SK-N-SH (cell line): ENCODE data around the gene DGAT2.

ENCODE experiments used
- FOXJ3 ChIP-seq: sonication (generic); formaldehyde crosslinking; IDR thresholded peaks from 2 replicates; pipeline ENCODE4 v1.5.1; 2020; ENCODE audit warnings: mild to moderate bottlenecking, missing genetic modification reagents
- GATA2 ChIP-seq: sonication (generic); formaldehyde crosslinking; IDR thresholded peaks from 2 replicates; pipeline ENCODE4 v1.5.0; 2020; ENCODE audit warnings: mild to moderate bottlenecking, missing genetic modification reagents
- MEF2A ChIP-seq: IDR thresholded peaks from 2 replicates; pipeline ENCODE4 v1.4.0; 2012; ENCODE audit warnings: low read depth, borderline replicate concordance
- MXI1 ChIP-seq: IDR thresholded peaks from 2 replicates; pipeline ENCODE4 v1.6.1; 2012; ENCODE audit warnings: mild to moderate bottlenecking, low read depth, low read length, improper control_type of control experiment
- RAD21 ChIP-seq: IDR thresholded peaks from 2 replicates; pipeline ENCODE4 v1.6.1; 2012; ENCODE audit warnings: mild to moderate bottlenecking, low read length
- SMC3 ChIP-seq: IDR thresholded peaks from 2 replicates; pipeline ENCODE4 v1.6.1; 2012; ENCODE audit warnings: low read depth, low read length, improper control_type of control experiment
- TAF1 ChIP-seq: IDR thresholded peaks from 2 replicates; pipeline ENCODE4 v1.6.1; 2012; ENCODE audit warnings: low read depth, mild to moderate bottlenecking, low read length, moderate library complexity, borderline replicate concordance
- YY1 ChIP-seq: IDR thresholded peaks from 2 replicates; pipeline ENCODE4 v1.4.0; 2012; ENCODE audit warnings: low read depth, mild to moderate bottlenecking
- TF ChIP-seq, protein P1 (sequence below): fragments of 200-600 bp; sonication (generic); IDR thresholded peaks from 2 replicates; pipeline ENCODE4 v1.6.1; 2017; ENCODE audit warnings: antibody characterized with exemption, mild to moderate bottlenecking, moderate library complexity
- TF ChIP-seq, protein P2 (sequence below): fragments of 150-350 bp; IDR thresholded peaks from 2 replicates; pipeline ENCODE4 v1.6.1; 2017; ENCODE audit warnings: antibody characterized with exemption, low read length, low read depth, borderline replicate concordance
- TF ChIP-seq, protein P3 (sequence below): IDR thresholded peaks from 2 replicates; pipeline ENCODE4 v1.4.0; 2012; ENCODE audit warnings: low read depth, borderline replicate concordance
- TF ChIP-seq, protein P4 (sequence below): IDR thresholded peaks from 2 replicates; pipeline ENCODE4 v1.6.1; 2012; ENCODE audit warnings: mild to moderate bottlenecking, low read depth, low read length, moderate library complexity

DNA sequence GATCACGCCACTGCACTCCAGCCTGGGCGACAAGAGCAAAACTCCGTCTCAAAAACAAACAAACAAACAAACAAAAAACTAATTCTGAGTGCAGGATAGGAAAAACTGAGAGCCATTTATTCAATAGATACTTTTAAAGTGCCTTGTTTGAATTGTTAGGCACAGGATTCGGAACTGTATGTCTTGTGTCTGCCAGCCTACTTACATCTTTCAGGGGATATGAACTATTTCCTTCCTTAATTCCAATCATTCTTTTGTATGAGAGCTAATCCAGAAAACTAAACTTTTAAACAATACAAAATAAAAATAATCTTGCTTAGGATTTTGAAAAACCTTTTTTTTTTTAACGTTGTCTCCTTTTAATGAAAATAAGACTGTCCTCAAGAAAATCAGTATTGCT, 59.0 kb downstream of the DGAT2 start:
- TF ChIP-seq, protein P1, sequence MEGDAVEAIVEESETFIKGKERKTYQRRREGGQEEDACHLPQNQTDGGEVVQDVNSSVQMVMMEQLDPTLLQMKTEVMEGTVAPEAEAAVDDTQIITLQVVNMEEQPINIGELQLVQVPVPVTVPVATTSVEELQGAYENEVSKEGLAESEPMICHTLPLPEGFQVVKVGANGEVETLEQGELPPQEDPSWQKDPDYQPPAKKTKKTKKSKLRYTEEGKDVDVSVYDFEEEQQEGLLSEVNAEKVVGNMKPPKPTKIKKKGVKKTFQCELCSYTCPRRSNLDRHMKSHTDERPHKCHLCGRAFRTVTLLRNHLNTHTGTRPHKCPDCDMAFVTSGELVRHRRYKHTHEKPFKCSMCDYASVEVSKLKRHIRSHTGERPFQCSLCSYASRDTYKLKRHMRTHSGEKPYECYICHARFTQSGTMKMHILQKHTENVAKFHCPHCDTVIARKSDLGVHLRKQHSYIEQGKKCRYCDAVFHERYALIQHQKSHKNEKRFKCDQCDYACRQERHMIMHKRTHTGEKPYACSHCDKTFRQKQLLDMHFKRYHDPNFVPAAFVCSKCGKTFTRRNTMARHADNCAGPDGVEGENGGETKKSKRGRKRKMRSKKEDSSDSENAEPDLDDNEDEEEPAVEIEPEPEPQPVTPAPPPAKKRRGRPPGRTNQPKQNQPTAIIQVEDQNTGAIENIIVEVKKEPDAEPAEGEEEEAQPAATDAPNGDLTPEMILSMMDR: no peak
- no peak for TF ChIP-seq YY1
- TF ChIP-seq, protein P2, sequence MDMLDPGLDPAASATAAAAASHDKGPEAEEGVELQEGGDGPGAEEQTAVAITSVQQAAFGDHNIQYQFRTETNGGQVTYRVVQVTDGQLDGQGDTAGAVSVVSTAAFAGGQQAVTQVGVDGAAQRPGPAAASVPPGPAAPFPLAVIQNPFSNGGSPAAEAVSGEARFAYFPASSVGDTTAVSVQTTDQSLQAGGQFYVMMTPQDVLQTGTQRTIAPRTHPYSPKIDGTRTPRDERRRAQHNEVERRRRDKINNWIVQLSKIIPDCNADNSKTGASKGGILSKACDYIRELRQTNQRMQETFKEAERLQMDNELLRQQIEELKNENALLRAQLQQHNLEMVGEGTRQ: no peak
- TF ChIP-seq, protein P3, sequence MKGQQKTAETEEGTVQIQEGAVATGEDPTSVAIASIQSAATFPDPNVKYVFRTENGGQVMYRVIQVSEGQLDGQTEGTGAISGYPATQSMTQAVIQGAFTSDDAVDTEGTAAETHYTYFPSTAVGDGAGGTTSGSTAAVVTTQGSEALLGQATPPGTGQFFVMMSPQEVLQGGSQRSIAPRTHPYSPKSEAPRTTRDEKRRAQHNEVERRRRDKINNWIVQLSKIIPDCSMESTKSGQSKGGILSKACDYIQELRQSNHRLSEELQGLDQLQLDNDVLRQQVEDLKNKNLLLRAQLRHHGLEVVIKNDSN: no peak
- TF ChIP-seq GATA2 (CRISPR knock-in tag): no peak
- TF ChIP-seq SMC3: no peak
- TF ChIP-seq TAF1: no peak
- no peak for TF ChIP-seq RAD21
- no peak for TF ChIP-seq FOXJ3 (CRISPR knock-in tag)
- TF ChIP-seq MXI1: no peak
- TF ChIP-seq, protein P4, sequence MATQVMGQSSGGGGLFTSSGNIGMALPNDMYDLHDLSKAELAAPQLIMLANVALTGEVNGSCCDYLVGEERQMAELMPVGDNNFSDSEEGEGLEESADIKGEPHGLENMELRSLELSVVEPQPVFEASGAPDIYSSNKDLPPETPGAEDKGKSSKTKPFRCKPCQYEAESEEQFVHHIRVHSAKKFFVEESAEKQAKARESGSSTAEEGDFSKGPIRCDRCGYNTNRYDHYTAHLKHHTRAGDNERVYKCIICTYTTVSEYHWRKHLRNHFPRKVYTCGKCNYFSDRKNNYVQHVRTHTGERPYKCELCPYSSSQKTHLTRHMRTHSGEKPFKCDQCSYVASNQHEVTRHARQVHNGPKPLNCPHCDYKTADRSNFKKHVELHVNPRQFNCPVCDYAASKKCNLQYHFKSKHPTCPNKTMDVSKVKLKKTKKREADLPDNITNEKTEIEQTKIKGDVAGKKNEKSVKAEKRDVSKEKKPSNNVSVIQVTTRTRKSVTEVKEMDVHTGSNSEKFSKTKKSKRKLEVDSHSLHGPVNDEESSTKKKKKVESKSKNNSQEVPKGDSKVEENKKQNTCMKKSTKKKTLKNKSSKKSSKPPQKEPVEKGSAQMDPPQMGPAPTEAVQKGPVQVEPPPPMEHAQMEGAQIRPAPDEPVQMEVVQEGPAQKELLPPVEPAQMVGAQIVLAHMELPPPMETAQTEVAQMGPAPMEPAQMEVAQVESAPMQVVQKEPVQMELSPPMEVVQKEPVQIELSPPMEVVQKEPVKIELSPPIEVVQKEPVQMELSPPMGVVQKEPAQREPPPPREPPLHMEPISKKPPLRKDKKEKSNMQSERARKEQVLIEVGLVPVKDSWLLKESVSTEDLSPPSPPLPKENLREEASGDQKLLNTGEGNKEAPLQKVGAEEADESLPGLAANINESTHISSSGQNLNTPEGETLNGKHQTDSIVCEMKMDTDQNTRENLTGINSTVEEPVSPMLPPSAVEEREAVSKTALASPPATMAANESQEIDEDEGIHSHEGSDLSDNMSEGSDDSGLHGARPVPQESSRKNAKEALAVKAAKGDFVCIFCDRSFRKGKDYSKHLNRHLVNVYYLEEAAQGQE: no peak
- TF ChIP-seq MEF2A: no peak
